Tibial nerve (tissue), 4 donors: ENCODE measurements around the gene ANKRD1. TPM values are rescaled to one million over a fixed set of nuclear protein-coding genes. Genes with fewer than 3 reads are reported as not detected.
A peak's percentile ranks its signal among the peaks of the same experiment; 100 is the strongest.

ENCODE experiments used
- DNase-seq, 2 donors: peaks; one replicate each; pipeline ENCODE4 v3.0.0-alpha.2; 2019; ENCODE audit warnings: low spot score in 2 of 2
- H3K27ac ChIP-seq, 4 donors: fragments of 200-600 bp; sonication (generic) in 3 of 4; one replicate each; pipeline ENCODE4 v1.5.1; 2017 to 2019; ENCODE audit warnings: mild to moderate bottlenecking in 1 of 4
- H3K27me3 ChIP-seq, 2 donors: fragments of 200-600 bp; sonication (generic) in 1 of 2; one replicate each; pipeline versions ENCODE4 v1.5.1 to v1.6.0; 2017 to 2019
- H3K36me3 ChIP-seq, 3 donors: fragments of 200-600 bp; sonication (generic); one replicate each; pipeline ENCODE4 v1.5.1; 2018 to 2019
- H3K4me1 ChIP-seq, 4 donors: fragments of 200-600 bp; sonication (generic) in 3 of 4; one replicate each; pipeline ENCODE4 v1.5.1; 2017 to 2019
- H3K4me3 ChIP-seq, 4 donors: fragments of 200-600 bp; sonication (generic) in 3 of 4; one replicate each; pipeline ENCODE4 v1.5.1; 2017 to 2019; ENCODE audit warnings: mild to moderate bottlenecking in 1 of 4, moderate library complexity in 1 of 4
- H3K9me3 ChIP-seq, 4 donors: fragments of 200-600 bp; sonication (generic) in 3 of 4; one replicate each; pipeline ENCODE4 v1.5.1; 2017 to 2019
- CTCF ChIP-seq, 5 experiments: fragments of 200-600 bp in 3 of 5; fragments of 450-650 bp in 2 of 5; sonication (generic) in 3 of 5; IDR thresholded peaks; one replicate each; pipeline ENCODE4 v1.5.1; 2016 to 2019; ENCODE audit warnings: antibody characterized with exemption in 5 of 5, mild to moderate bottlenecking in 3 of 5, moderate library complexity in 2 of 5
- EP300 ChIP-seq, 2 donors: sonication (generic); formaldehyde crosslinking; IDR thresholded peaks; one replicate each; pipeline ENCODE4 v1.6.1; 2017; ENCODE audit warnings: antibody characterized with exemption in 2 of 2, mild to moderate bottlenecking in 1 of 2
- POLR2A ChIP-seq, 2 donors: fragments of 450-650 bp; IDR thresholded peaks; one replicate each; pipeline ENCODE4 v1.6.1; 2017; ENCODE audit warnings: antibody characterized with exemption in 2 of 2, mild to moderate bottlenecking in 2 of 2, moderate library complexity in 2 of 2
- WGBS, 2 donors: methylation state at CpG; one replicate each; pipeline ENCODE4 v1.1.5; 2018; 5-methylcytosine and 5-hydroxymethylcytosine counted together
- total RNA-seq, 4 donors: library from RNA; depleted of rRNA; stranded (reverse); fragments of >200 nt; gene quantifications; one replicate each; pipeline ENCODE4 v1.1.0, GENCODE V29; 2016

Gene ANKRD1
- total RNA-seq, 4 donors from 2014 or later, result not detected

DNA sequence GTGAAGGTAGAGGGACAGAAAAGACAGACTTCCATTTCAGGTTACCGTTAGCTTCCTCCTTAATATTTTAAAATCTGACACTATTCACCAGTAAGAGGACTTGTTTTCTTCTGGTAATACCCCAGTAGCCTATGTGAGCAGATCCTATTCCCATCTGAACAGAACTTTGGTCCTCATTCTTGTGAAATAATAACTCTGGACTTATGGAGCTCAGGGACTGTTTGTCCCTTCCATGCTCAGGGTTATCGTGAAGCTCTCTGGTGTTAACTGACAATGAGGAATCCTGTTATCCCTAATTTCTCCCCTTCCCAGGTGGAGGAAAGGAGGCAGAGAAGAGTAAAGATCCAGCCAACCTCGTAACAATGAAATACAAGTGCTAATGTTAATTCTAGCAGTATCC, 47.0 kb upstream of the ANKRD1 start:
- no peak overlapping the region for H3K27ac ChIP-seq
- no peaks in the 10 kb centered on the region for H3K36me3 ChIP-seq
- WGBS, 2 donors, result 86 to 91% methylated on average over 3 of the region's 3 CpGs
- no peak overlapping the region for H3K4me3 ChIP-seq
- H3K27me3 ChIP-seq, result no peaks in the 10 kb centered on the region
- no peaks in the 10 kb centered on the region for H3K9me3 ChIP-seq
- TF ChIP-seq EP300 (IDR thresholded peaks at IDR 0.05) (no peak), POLR2A (IDR thresholded peaks at IDR 0.05) (no peak), CTCF (IDR thresholded peaks at IDR 0.05) (no peak)
- no peak for DNase-seq
- H3K4me1 ChIP-seq, result peaks cover 0 to 16% (median 0%) of the 10 kb centered on the region in 4 donors

DNA sequence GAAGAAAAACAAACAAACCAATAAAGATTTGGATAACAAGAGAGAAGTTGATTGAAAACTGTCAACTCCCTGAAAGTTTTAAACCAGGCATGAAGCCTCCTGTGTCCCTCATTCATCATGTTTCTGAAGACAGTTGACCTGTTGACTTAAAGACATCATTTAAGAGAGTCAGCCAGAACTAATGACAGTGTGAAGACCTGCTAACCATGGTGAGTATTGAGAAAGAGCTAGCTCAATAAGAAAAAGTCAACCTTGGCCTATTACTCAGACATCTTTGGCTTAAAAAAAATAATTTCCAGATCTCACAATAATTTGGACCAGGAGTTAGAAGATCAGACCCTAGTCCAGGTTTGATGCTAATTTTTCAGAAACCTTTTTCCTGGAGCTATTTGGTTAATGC, 45.3 kb upstream of the ANKRD1 start:
- Histone ChIP-seq H3K27ac (no peak overlapping the region), H3K36me3 (no peaks in the 10 kb centered on the region), H3K9me3 (no peaks in the 10 kb centered on the region), H3K27me3 (no peaks in the 10 kb centered on the region), H3K4me3 (no peak overlapping the region), H3K4me1 (peaks cover 0 to 16% (median 0%) of the 10 kb centered on the region in 4 donors)
- TF ChIP-seq POLR2A (IDR thresholded peaks at IDR 0.05) (no peak), EP300 (IDR thresholded peaks at IDR 0.05) (no peak), CTCF (IDR thresholded peaks at IDR 0.05) (no peak)
- no peak for DNase-seq

- Histone ChIP-seq H3K4me3 (no peak overlapping the region), H3K27ac (no peak overlapping the region), H3K9me3 (no peaks in the 10 kb centered on the region), H3K4me1 (peaks cover 0 to 16% (median 0%) of the 10 kb centered on the region in 4 donors), H3K27me3 (no peaks in the 10 kb centered on the region), H3K36me3 (no peaks in the 10 kb centered on the region)
- 43 to 68% methylated on average over 2 of the region's 2 CpGs for WGBS, 2 donors
- no peak for TF ChIP-seq EP300 (IDR thresholded peaks at IDR 0.05)
- no peak for TF ChIP-seq POLR2A (IDR thresholded peaks at IDR 0.05)
- no peak for TF ChIP-seq CTCF (IDR thresholded peaks at IDR 0.05)
- no peak for DNase-seq
Observed at GRCh38 chr10:90965720-90966119, 44.8 kb upstream of the ANKRD1 start.

GRCh38 chr10:90964781-90965465, 44.0 kb upstream of the ANKRD1 start:
- DNase-seq, result peak in 1 of 2 donors; percentile 5
- Histone ChIP-seq H3K36me3 (no peaks in the 10 kb centered on the region), H3K4me3 (no peak overlapping the region), H3K27me3 (no peaks in the 10 kb centered on the region), H3K9me3 (no peaks in the 10 kb centered on the region), H3K27ac (no peak overlapping the region), H3K4me1 (peaks cover 0 to 16% (median 0%) of the 10 kb centered on the region in 4 donors)
- TF ChIP-seq EP300 (IDR thresholded peaks at IDR 0.05) (no peak), CTCF (IDR thresholded peaks at IDR 0.05) (no peak), POLR2A (IDR thresholded peaks at IDR 0.05) (no peak)
- WGBS, 2 donors, result 35 to 55% methylated on average over 1 of the region's 1 CpG

DNA sequence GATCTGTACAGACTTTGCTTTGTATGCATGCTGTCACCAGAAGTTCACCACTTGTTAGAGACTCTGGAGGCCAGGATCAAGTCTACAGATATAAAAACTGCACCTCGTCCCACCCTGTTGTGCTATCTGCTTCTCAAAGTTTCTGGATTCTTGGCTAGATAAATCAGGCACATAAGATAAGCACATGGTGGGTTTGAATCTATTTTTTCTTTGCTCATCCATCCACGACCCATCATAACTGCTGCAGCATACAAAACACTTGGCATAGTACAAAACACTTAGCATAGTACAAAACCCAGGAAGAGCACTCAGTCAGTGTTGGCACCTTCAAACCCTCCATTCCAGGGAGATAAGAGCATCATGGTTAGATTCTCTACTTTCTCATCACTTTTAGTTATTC, 42.4 kb upstream of the ANKRD1 start:
- Histone ChIP-seq H3K4me3 (no peak overlapping the region), H3K36me3 (no peaks in the 10 kb centered on the region), H3K4me1 (peaks cover 0 to 16% (median 0%) of the 10 kb centered on the region in 4 donors), H3K27ac (no peak overlapping the region), H3K27me3 (no peaks in the 10 kb centered on the region), H3K9me3 (no peaks in the 10 kb centered on the region)
- DNase-seq, result no peak
- TF ChIP-seq CTCF (IDR thresholded peaks at IDR 0.05) (no peak), EP300 (IDR thresholded peaks at IDR 0.05) (no peak), POLR2A (IDR thresholded peaks at IDR 0.05) (no peak)
- WGBS, 2 donors, result 79 to 85% methylated on average over 2 of the region's 2 CpGs
